Effector CD4-positive, alpha-beta T cell (primary cell): Measurements from ENCODE around the gene BUB1.
"Not testable (repeated sequence)": the region's sequence is repeated elsewhere in the genome, so short reads cannot be mapped to it uniquely, and the experiment has no call there.

Source experiments
- DNase-seq: peaks from one replicate; pipeline ENCODE4 v3.0.0-alpha.2; 2020

BUB1 gene

DNA sequence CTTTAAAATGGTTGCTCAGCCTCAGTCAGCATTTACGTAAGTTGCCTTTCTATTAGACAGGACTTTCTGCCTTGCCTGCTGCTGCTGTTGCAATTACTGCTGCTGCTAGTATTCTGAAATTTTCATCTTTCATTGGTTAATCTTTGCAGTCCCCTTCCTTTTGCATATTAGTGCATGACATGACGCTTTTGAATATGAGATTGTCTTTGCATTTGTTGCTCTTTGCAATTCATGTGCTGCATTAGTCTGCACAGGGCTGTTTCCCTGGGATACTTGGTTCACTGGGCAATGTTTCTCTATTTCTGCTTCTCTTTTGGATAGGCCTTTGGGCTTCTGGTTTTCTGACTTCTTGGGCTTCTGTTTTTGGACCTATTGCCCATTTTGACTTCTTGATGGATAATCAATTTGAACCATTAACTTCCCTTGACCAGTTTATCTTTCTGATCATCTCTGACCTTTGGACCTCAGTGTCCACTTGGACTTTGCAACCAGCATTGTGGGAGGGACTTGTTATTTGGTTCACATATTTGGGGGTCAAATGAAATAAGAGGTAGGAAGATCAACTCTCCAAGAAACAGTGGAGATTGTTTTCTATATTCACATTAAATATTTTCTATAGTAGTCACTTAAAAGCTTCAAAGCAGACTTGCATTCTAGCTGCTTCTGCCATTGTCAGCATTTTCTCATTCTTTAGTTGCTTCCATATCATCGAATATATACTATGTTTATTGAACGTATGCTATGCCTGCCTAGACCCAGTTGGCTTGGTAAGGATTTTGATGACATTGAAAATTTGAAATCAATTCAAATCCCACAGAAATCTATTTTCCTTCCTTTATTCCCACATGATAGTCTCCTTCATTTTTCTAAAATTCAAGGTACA is 12.5 kb upstream of the BUB1 start:
- no peak for DNase-seq

DNA sequence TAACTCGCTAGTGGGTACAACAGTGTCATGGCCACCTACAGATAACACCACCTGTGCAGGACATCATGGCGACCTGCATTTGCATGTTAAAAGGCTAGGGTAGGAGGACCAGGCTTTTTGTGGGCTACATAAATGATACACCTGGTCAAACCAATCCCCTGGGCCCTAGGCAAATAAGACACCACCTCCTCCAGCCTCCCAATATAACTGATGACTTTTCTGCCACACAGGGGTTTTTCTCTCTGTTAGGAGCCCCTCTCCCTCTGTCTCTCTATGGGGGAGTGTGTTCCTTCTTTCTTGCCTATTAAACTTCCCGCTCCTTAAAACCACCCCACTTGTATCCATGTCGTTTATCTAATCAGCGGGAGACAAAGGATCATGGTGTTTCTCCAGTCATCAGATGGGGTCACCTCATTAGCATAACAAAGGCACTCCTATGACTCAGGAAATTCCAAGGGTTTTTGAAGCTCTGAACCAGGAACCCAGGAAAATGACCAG is 10.8 kb upstream of the BUB1 start:
- no peak for DNase-seq

DNA sequence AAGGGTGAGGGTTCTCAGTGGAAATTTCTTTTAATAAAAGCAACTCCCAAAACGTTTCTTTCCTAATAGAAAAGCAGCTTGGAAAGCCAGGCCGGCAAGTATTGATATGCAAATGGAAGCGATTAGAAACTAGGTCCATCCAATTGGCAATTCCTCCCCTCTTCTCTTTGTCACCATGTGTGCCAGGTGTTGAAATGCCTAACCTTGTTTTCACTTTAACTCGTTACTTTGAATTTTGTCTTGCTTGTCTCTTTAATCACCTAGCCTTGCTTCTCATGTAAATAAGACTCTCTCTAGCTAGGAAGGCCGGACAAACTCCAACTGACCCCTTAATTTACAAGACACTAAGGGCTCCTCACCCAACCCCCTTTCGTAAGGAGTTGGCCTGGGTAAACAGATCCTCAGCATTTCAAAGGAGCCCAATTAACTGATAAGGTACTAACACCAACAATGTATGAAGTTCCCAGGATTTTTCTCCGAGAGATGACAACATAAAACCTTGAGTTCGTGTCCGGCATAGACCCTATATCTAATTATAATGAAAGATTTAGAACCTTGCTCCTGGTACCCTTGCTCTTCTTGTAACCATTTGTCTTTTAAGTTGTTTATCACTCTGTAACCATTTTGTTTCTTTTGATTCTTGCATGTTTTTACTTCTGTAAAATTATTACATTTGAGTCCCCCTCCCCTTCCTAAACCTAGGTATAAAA is 10.1 kb upstream of the BUB1 start:
- not testable (repeated sequence) for DNase-seq

DNA sequence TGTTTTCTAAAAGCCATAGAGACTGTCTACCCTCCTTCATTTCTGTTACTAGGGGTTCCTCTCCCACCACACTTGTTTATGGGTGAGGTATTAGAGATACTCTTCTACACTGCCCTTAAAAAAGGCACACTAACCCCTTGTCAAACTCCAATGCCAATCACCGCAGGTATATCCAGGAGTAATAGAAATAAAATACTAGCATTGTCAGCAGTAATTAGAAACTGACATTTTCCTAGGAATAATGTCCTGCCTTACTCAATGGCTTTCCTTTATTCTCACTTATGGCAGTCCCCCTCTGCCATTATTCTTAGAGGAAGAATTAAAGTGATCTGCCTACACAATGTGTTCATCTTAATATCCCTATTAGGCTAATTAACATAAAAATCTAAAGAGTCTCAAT is 5.0 kb upstream of the BUB1 start:
- DNase-seq: no peak

DNA sequence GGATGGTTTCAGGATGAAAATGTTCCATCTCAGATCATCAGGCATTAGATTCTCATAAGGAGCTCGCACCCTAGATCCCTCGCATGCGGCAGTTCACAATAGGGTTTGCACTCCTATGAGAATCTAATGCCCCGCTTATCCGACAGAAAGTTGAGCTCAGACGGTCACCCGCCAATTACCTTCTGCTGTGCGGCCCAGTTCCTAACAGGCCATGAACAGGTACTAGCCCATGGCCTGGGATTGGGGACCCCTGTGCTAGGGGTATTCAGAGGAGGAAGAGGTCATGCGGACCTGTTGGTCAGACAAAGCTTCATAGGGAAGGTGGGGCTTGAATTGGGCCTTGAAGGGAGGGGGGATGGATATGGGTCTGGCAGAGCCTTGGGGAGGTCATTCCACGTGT is 4.4 kb upstream of the BUB1 start:
- no peak for DNase-seq

DNA sequence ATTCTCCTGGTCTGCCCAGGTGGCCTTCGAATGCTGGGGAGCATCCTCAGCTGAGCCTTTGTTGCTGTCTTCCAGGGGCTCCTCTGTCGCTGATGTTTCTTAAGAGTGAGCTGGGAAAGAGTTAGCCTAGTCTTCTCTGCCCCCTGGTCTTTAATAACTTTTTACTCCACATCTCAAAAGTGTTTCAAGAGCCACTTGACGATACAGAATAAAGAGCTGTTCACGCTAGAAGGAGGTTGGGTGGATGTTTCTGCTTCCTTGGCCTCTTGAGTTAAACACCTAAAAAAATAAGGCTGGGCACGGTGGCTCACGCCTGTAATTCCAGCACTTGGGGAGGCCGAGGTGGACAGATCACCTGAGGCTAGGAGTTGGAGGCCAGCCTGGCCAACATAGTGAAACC is 2.8 kb upstream of the BUB1 start:
- DNase-seq: no peak

DNA sequence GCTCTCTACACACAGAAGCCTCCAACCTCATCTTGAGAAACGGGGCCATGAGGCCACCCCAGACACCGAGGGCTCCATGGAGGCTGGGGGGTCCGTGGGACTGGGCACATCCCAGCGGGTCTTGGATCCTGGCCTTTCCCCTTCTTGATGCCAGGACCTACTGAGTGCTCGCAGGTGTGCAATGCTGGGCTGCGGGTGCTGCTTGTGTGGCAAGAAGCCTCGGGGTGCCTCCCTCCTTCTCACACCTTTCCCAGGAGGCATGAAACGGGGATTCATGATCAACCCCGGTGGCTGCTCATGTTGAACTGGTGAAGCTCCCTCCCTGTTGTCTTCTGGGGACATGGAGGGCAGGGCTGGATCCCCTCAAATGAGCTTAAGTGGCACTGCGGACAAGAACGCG is 2.0 kb upstream of the BUB1 start:
- DNase-seq: no peak

DNA sequence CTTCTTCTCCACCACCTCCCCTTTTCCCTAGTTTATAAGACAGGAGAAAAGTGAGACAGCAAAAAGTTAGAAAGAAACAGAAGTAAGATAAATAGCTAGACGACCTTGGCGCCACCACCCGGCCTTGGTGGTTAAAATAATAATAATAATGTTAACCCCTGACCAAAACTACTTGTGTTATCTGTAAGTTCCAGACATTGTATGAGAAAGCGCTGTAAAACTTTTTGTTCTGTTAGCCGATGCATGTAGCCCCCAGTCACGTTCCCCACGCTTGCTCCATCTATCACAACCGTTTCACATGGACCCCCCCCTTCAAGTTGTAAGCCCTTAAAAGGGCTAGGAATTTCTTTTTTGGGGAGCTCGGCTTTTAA is 1.5 kb upstream of the BUB1 start:
- DNase-seq: no peak

DNA sequence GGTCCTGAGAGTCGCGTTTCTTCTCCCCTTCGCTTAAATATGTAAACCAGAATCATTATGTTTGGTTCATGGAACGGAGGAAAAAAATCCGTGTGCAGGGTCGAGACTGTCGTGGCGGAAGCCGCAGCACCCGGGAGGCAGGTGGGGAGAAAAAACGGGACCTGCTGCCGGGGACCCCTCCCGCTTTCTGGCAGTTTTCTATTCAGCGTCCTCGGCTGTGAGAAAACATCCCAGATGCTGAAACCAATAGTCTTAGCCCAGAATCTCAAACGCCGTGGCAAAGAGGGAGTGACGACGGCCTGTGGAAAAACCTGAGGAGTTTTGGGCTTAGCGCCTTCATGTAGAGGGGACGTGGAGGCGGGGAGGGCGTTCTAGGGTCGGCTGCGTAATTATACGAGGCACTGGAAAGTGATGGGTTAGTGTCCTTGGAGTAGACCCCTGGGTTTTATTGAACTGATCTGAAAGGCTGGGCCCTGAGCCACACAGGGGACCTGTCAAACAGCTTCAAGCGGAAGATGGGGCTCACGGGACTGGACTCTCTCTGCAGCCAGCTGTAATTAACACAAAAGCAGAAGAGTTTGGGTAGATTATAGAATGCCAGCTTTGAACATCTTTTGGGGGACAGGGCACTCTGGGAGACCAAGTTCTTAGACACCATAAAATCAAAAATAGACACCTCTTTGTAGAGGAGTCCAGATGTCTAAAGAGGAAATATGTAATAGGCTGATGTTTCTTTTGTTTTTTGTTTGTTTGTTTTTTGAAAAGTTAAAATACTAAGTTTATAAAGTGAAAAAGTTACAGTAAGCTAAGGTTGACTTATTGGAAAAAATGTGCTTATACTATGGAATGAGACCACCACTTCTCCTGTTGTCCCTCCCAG is 834 bp upstream of the BUB1 start:
- DNase-seq: no peak

DNA sequence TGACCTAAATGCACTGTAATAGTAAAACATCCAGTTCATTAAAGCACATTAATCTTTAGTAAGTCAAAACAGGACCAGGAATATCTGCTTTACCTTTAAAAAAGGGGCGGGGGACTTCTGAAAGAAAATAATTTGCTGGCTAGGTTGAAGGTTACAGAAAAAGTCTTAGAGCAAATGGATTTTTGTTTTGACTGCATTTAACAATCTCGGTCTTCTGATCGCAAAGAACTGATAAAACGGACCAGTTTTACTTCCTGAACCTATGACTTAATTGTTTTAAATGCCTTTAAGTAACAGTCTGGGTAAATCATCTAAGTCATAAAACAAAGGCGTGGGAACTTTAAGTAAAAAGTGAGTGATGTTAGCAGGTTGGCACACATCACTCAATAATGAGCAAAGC is 783 bp downstream of the BUB1 start:
- no peak for DNase-seq

DNA sequence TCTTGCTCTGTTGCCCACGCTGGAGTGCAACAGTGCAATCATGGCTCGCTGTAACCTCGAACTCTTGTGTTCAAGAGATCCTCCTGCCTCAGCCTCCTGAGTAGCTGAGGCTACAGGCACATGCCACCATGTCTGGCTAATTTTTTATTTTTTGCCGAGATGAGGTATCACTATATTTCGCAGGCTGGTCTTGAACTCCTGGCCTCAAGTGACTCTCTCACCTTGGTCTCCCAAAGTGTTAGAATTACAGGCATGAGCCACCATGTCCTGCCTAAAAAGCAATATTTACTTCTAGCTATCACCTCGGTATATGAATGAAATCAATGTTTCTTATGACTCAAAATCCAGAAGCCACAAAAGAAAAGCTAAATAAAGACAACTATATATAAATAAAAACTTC is 2.2 kb downstream of the BUB1 start:
- no peak for DNase-seq

DNA sequence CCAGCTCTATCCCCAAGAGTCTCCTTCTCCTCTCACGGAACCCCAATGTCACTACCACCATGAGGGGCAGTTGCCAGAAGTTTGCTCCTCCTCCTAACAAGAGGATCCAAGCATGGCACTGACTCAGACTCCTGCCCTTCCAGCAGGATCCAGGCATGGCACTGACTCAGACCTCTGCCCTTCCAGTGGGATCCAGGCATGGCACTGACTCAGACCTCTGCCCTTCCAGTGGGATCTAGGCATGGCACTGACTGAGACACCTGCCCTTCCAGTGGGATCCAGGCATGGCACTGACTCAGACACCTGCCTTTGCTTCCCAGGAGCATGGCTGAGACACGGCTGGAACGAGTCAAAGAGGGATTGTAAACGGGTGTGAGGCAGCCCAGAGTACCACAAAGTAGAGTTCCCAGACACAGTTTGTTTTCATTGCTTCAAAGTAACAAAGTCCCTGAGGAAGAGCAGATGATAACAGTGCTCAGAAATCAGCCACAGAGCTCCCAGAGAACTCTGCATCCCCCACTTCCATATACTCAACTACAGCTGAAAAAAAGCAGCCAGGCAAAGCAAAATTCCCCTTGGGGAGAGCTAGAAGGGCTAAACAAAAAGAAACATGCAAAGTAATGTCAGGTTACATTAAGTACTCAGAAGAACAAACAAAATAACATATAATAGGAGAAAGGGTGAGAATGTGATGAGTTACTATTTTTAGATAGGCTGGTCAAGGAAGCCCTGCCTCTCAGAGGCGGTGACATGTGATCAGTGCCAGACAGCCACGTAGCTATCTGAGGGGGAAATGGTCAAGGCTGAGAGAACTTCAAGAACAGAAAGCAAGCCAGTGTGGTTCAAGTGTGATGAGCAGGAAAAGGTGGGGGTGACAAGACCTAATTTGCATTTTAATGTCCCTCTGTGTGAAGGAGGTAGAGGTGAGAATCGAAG is 3.0 kb downstream of the BUB1 start:
- no peak for DNase-seq

DNA sequence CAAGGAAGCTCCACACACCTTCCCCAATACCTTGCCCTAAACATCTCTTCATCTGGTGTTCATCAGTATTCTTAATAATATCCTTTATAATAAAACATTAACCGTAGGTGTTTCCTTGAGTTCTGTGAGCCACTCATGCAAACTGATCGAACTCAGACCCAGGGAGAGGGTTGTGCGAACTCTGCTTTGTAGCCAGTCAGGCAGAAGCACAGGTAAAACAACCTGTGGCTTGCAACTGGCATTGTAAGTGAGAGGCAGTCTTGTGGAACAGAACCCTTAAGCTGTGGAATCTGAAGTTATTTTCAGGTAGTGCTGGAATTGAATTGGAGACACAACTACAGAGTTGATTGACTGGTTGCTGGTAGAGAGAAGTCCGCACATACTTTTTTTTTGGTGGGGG is 4.7 kb downstream of the BUB1 start:
- no peak for DNase-seq

DNA sequence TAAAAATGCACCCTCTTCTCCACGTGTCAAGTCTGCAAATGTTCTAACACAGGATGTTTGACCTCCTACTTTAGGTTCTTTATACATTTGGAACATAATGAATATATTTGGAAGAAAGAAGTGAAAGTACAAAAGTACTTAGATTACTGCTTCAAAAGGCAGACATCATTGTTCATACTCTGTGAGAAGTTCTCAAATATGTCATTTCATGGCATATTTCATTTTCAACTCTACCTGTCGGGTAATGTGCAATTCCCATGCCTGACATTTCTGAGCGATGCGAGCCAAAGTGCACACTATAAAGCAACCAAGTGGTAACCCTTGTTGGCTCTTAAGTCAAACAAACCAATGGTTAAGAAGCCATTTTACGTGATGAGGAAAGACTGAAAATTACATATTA is 7.0 kb downstream of the BUB1 start:
- DNase-seq: no peak

DNA sequence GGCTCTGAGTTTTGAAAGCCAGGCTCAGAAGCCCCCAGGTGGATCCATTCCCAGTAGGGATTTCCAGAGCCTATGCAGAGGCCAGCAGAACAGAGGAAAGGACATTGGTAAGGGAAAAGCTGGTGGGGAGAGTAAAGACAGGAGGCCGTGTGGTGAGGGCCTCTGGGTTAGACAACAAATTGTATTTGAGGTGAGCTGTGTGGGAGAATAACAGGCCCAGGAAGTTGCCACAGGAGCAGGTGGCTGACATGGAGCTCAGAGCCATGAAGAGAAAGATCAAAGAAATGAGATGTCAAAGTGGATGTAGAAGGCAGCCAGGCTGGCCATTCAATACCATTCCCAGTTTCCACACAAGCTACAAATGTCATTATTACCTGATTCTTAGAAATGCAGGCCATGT is 8.8 kb downstream of the BUB1 start:
- no peak for DNase-seq

DNA sequence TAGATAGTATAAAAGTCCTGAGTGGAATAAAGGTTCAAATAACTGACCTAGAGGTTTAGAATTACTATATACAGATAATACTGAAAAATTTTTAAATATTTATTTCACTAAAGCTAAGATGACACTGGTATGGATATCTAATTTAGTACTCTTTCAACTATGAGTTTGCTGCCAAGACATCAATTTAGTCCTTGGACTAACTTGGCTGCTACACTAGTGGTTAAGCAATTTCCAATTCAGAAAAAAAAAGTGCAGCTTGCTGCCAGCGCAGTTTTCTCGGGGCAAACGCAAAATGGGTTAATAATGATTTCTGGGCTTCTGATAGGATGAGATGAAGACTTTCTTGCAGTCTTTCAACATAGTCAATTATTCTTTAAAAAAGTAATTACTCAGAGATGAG is 10.8 kb downstream of the BUB1 start:
- no peak for DNase-seq

DNA sequence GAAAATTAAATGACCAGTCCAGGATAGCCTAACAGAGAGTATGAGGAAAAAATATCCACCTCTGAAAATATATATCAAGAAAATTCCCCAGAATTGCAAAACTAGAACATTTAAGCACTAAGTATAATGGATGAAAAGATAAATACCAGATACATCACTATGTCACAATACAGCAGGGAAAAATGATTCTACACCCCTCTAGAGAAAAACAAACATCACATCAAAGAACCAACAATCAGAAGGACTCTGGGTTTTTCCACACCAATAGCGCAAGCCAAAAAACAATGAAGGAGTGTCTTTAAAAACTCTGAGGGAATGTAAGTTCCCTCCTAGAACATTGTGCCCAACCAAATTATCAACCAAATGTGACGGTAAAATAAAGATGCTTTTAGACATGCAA is 13.7 kb downstream of the BUB1 start:
- no peak for DNase-seq

DNA sequence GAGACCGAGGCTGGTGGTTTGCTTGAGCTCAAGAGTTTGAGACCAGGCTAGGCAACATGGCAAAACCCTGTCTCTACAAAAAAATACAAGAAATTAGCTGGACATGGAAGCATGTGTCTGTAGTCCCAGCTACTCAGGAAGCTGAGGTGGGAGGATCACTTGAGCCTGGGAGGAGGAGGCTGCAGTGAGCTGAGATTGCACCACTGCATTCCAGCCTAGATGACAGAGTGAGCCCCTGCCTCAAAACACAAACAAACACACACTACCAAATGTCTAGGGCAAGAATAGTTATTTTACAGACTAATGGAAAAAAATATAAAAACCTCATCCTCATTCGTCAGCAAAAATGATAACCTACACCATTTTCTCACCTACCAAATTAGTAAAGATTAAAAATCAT is 15.3 kb downstream of the BUB1 start:
- DNase-seq: no peak

DNA sequence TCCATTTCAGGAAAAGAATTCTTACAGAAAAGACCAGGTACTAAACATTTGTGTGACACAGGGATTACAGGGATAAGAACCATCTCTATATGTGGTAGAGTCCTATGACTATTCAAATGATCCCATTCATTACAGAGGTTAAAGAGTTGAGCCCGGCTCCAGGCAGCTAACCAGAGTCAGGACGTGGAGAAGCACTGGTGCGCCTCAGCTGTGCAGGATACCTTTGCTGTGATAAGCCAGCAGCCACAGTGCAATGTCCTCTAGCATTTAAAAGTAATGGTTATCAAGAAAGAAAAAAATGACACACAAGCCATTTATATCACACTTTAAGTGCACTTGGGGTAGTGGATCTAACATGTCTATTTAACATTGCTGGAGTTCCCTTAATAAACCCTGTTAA is 17.3 kb downstream of the BUB1 start:
- DNase-seq: no peak

DNA sequence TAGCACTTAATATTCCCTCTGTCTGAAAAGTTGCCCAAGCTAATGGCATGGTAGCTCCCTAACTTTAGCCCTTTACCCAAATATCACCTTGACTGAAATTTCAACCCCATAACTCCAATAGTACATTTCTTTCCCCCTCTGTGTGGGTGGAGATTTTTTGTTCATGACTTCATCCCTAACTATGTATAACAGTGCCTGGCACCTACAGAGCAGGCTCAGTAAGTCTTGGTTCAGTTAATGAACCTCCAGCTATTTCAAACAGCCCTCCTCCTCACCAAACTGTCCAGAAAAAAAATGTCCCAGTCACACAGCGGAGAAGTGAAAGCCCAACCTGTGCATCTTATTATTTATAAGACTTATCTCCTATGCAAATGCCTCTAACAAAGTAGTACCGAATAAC is 18.6 kb downstream of the BUB1 start:
- no peak for DNase-seq

DNA sequence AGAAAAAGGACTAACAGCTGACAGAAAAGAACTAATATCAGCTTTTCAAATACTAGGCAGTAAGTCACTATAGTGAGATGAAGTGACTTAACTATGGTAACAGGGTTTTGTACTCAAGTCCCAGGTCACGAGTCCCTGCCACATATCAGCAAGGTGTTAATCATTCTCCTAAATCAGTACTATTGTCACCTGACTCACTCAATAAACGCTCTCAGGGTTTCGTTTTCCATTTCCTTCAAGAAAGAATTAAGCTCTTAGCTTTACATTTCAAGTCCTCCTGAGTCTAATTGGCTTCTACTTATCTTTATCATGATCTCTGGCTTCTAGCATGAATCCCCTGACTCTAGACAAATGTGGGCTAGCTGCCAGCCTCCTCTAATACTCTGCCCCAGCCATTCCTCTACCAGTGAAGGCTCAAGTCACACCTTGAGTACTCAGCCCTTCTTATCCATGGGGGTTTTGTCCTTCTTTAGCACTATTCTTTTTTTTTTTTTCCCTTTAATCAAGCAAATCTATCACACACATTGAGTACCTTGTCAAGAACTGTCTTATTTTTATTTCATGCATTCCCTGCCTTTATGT is 20.0 kb downstream of the BUB1 start:
- DNase-seq: no peak

DNA sequence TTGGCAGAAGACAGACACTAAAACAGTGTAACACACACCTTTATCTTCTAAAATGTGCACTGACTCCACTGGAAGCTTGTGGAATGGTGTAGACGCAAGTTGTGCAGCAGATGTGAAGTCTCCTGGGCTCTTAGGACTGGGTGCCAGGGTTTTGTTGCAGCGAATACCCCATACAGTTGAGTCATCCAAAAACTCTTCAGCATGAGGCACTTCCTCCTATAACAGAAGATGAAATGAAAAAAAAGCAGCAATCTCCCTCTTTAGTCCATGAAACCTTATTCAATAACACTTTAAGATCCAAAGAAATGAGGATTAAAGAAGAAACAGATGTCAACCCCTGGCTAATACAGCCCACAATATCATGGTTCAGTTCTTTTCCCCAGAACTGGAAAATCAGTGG is 22.2 kb downstream of the BUB1 start:
- no peak for DNase-seq
